KMS-11 (cell line): ENCODE data around the gene RNF121.
"Not testable (repeated sequence)": the region's sequence is repeated elsewhere in the genome, so short reads cannot be mapped to it uniquely, and the experiment has no call there.

Experiments
- H2AFZ ChIP-seq: fragments of 200-600 bp; sonication (generic); 2 replicates; pipeline ENCODE4 v1.6.1; 2016; ENCODE audit warnings: antibody characterized with exemption, mixed run types, low read depth
- H3K27ac ChIP-seq: fragments of 200-600 bp; sonication (generic); 2 replicates; pipeline ENCODE4 v1.6.1; 2016; ENCODE audit warnings: mild to moderate bottlenecking, mixed run types
- H3K27me3 ChIP-seq: fragments of 200-600 bp; sonication (generic); 2 replicates; pipeline ENCODE4 v1.6.1; 2017; ENCODE audit warnings: mild to moderate bottlenecking, low read depth, mixed run types, moderate library complexity; ENCODE audit not compliant: insufficient read depth
- H3K36me3 ChIP-seq: fragments of 200-600 bp; sonication (generic); 2 replicates; pipeline ENCODE4 v1.6.1; 2017; ENCODE audit warnings: mild to moderate bottlenecking, mixed run types; ENCODE audit not compliant: insufficient read depth
- H3K4me1 ChIP-seq: fragments of 200-600 bp; sonication (generic); 2 replicates; pipeline ENCODE4 v1.6.1; 2016; ENCODE audit warnings: mild to moderate bottlenecking, low read depth, mixed run types; ENCODE audit not compliant: poor library complexity, severe bottlenecking
- H3K4me2 ChIP-seq: fragments of 200-600 bp; sonication (generic); 2 replicates; pipeline ENCODE4 v1.7.0; 2016; ENCODE audit warnings: mild to moderate bottlenecking, mixed run types
- H3K4me3 ChIP-seq: fragments of 200-600 bp; sonication (generic); IDR thresholded peaks from 2 replicates; pipeline ENCODE4 v1.6.1; 2017; ENCODE audit warnings: low read depth, low read length, mixed read lengths; ENCODE audit not compliant: insufficient read depth
- H3K79me2 ChIP-seq: fragments of 200-600 bp; sonication (generic); 2 replicates; pipeline ENCODE4 v1.6.1; 2016; ENCODE audit warnings: low read depth, mixed run types; ENCODE audit not compliant: insufficient read depth
- H3K9ac ChIP-seq: fragments of 200-600 bp; sonication (generic); 2 replicates; pipeline ENCODE4 v1.6.1; 2016; ENCODE audit warnings: mild to moderate bottlenecking, mixed run types
- H4K20me1 ChIP-seq: fragments of 200-600 bp; sonication (generic); 2 replicates; pipeline ENCODE4 v1.6.1; 2016; ENCODE audit warnings: mild to moderate bottlenecking, mixed run types; ENCODE audit not compliant: insufficient read depth
- TF ChIP-seq, protein P1 (sequence below): fragments of 200-600 bp; sonication (generic); conservative IDR thresholded peaks from 2 replicates; pipeline ENCODE4 v1.6.1; 2017; ENCODE audit warnings: low read depth, mild to moderate bottlenecking, antibody characterized with exemption, low read length, moderate library complexity, mixed read lengths

RNF121 gene

DNA sequence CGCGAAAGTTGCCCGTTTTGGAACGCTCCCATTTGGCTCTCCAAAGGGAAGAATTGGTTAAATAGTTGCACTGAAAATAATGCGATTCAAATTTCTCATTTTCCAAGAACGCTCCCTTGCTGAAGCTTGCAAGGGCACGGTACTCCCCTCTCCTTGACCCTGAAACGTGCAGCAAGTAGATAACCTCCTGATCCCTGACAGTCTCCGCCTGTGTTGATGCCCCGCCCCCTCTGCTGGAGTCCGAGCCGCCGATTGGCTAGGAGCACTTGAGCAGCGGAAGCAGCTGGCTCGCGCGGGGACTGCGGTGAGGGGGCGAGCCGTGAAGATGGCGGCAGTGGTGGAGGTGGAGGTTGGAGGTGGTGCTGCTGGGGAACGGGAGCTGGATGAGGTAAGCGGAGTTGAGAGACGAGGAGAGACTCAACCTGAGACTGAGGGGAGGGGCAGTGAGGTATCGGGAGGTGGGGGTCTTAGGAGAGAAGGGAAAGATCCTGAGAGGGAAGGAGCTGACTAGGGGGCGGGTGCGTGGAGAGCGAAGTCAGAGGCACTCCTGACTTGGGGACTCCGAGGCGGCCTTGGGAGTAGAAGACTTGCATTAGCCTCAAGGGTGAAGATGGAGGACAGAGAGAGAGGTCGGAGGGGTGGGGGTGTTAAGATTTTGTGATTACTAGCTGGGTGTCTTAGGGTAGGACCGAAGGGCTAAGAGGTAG is at the start of gene RNF121:
RNF121 (plus strand) TSS at position 310 of the 707 bp plus-strand sequence; CDS start at position 326, 16 bp downstream.
- TF ChIP-seq, protein P1, sequence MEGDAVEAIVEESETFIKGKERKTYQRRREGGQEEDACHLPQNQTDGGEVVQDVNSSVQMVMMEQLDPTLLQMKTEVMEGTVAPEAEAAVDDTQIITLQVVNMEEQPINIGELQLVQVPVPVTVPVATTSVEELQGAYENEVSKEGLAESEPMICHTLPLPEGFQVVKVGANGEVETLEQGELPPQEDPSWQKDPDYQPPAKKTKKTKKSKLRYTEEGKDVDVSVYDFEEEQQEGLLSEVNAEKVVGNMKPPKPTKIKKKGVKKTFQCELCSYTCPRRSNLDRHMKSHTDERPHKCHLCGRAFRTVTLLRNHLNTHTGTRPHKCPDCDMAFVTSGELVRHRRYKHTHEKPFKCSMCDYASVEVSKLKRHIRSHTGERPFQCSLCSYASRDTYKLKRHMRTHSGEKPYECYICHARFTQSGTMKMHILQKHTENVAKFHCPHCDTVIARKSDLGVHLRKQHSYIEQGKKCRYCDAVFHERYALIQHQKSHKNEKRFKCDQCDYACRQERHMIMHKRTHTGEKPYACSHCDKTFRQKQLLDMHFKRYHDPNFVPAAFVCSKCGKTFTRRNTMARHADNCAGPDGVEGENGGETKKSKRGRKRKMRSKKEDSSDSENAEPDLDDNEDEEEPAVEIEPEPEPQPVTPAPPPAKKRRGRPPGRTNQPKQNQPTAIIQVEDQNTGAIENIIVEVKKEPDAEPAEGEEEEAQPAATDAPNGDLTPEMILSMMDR: no peak
- Histone ChIP-seq H4K20me1 (no peaks in the 10 kb centered on the region), H3K9ac (peak within 1 kb of the TSS; percentile 87), H3K36me3 (0 out of 2 replicates have a peak, but pooled peaks cover 6% of the 10 kb centered on the region), H3K4me1 (peaks cover 27% of the 10 kb centered on the region), H3K27ac (peak within 1 kb of the TSS; percentile 88), H3K4me2 (peak within 1 kb of the TSS; percentile 100), H3K4me3 (no peak within 1 kb of the TSS), H3K79me2 (peaks cover 42% of the 10 kb centered on the region), H2AFZ (peak within 1 kb of the TSS; percentile 92), H3K27me3 (no peaks in the 10 kb centered on the region)

DNA sequence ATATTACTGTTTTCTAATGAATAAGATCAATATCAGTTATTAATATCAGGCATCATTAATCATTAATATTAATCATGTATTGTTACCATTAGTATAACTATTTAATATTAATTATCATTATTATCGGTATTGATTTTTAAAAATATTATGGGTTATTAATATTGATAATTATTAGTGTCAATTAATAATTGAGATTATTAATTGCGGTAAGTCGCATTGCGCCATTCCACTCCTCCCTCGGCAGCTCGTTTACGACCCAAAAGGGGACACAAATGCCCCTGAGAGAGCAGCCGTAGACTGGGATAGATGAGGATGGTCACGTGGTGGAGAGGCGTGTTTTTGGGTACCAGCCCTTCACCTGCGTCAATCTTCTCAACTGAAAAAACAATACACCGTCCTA is 43.0 kb upstream of the RNF121 start:
- not testable (repeated sequence) for H3K27ac ChIP-seq, H3K36me3 ChIP-seq, H3K4me1 ChIP-seq, H3K9ac ChIP-seq, H4K20me1 ChIP-seq, H2AFZ ChIP-seq, H3K27me3 ChIP-seq, H3K4me3 ChIP-seq, H3K4me2 ChIP-seq, H3K79me2 ChIP-seq

DNA sequence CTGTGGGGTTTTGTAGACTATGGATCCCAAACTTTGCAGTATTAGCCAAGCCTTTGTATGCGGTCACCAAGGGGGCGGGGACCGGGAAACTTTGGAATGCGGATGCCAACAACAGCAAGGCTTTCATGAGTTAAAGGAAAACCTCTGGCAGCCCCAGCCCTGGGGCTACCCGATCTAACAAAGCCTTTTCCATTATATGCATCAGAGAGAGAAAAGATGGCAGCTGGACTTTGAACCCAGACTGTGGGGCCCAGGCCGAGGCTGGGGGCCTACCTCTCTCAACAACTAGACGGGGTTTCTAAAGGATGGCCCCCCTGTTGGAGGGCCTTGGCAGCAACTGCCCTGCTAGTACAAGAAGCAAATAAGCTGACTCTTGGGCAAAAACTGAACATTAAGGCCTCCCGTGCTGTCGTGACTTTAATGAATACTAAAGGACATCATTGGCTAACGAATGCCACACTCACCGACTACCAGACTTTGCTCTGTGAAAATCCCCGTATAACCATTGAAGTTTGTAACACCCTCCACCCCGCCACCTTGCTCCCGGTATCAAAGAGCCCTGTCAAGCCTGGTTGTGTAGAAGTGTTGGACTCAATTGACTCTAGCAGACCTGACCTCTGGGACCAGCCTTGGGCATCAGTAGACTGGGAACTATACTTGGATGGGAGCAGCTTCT is 40.4 kb upstream of the RNF121 start:
- not testable (repeated sequence) for H3K27ac ChIP-seq, H3K9ac ChIP-seq, H3K27me3 ChIP-seq, H3K4me1 ChIP-seq, H4K20me1 ChIP-seq, H3K36me3 ChIP-seq, H3K4me2 ChIP-seq, H3K4me3 ChIP-seq, H2AFZ ChIP-seq, H3K79me2 ChIP-seq

DNA sequence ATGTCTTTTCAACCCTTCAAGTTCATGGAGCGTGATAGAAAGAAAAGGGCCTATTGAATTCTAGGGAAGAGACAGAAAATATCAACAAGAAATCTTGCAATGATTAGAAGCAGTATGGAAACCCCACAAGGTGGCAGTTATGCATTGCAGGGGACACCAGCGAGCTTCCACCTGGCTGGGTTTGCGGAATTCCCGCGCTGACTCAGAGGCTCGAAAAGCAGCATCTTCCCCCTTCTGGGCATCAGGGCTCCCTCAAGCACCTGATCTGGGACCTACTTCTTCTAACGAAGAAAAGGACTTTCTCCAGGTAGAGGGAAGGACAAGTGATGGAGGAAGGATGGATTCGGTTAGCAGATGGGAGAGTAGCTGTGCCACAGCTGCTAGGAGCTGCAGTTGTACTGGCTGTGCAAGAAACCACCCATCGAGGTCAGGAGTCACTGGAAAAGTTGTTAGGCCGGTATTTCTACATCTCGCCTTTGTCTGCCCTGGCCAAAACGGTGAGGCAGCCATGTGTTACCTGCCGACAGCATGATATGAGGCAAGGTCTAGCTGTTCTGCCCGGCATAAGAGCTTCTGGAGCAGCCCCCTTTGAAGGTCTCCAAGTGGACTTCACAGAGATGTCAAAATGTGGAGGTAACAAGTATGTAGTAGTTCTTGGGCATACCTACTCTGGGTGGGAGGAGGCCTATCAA is 39.5 kb upstream of the RNF121 start:
- H4K20me1 ChIP-seq, H3K36me3 ChIP-seq, H3K4me3 ChIP-seq, H3K9ac ChIP-seq, H3K4me2 ChIP-seq, H2AFZ ChIP-seq, H3K4me1 ChIP-seq, H3K27ac ChIP-seq, H3K79me2 ChIP-seq, H3K27me3 ChIP-seq: not testable (repeated sequence)

DNA sequence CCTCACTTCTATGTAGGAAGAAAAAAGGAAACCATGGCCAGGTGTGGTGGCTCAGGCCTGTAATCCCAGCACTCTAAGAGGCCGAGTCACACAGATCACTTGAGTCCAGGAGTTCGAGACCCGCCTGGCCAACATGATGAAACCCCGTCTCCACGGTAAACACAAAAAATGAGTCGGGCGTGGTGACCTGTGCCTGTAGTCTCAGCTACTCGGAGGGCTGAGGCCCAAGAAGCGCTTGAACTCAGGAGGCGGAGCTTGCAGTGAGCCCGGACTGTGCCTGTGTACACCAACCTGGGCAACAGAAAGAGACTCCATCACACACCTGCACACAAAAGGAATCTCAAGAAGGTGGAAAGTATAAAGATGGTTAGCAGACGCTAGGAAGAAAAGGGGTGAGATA is 32.9 kb upstream of the RNF121 start:
- Histone ChIP-seq H3K4me2 (no peak overlapping the region), H3K4me3 (no peak overlapping the region), H2AFZ (no peak overlapping the region), H4K20me1 (no peaks in the 10 kb centered on the region), H3K27me3 (no peaks in the 10 kb centered on the region), H3K9ac (no peak overlapping the region), H3K4me1 (no peaks in the 10 kb centered on the region), H3K36me3 (no peaks in the 10 kb centered on the region), H3K79me2 (no peaks in the 10 kb centered on the region), H3K27ac (no peak overlapping the region)
- TF ChIP-seq, protein P1: no peak

DNA sequence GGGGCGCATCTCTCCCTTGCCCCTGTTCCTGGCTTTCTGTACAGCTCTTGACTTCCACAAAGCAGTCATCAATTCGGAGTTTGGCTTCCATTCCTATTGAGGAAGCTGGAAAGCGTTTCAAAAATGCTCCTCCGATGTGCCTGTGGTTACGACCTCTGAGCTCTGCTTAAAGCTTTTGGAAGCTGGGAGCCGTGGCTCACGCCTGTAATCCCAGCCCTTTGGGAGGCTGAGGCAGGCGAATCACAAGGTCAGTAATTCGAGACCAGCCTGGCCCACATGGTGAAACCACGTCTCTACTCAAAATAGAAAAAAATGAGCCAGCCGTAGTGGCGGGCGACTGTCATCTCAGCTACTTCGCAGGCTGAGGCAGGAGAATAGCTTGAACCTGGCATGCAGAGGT is 27.7 kb upstream of the RNF121 start:
- not testable (repeated sequence) for H3K79me2 ChIP-seq, H3K27me3 ChIP-seq, H3K9ac ChIP-seq, H3K4me3 ChIP-seq, H3K4me2 ChIP-seq, H4K20me1 ChIP-seq, H3K4me1 ChIP-seq, H3K36me3 ChIP-seq, H2AFZ ChIP-seq, H3K27ac ChIP-seq
